Activated naive CD4-positive, alpha-beta T cell (primary cell): ENCODE results near the gene NKIRAS2.
A peak's percentile ranks its signal among the peaks of the same experiment; 100 is the strongest.

Source experiments
- DNase-seq, 4 experiments: peaks; one replicate each; lab custom pipeline; 2025; lab: John Stamatoyannopoulos, UW

The NKIRAS2 gene

GRCh38 chr17:42019509-42020404 is at the start of gene NKIRAS2:
Gene NKIRAS2, plus strand, starts transcription at chr17:42020090. Its CDS starts 1,488 bp downstream, at chr17:42021578.
- peak; percentile 85 to 93 (median 88) for DNase-seq

- no peak for DNase-seq
These were observed 49.0 kb upstream of the NKIRAS2 start for GRCh38 chr17:41970901-41971331.

GRCh38 chr17:41971721-41972523 is 48.0 kb upstream of the NKIRAS2 start:
- DNase-seq: no peak

GRCh38 chr17:41972571-41973407 is 47.1 kb upstream of the NKIRAS2 start:
- no peak for DNase-seq

- DNase-seq: no peak
These were observed 46.5 kb upstream of the NKIRAS2 start for GRCh38 chr17:41973408-41973811.

GRCh38 chr17:41974031-41974430 is 45.9 kb upstream of the NKIRAS2 start:
- DNase-seq: no peak

GRCh38 chr17:41974658-41975057 is 45.2 kb upstream of the NKIRAS2 start:
- no peak for DNase-seq

- DNase-seq: no peak
These were observed 44.5 kb upstream of the NKIRAS2 start for GRCh38 chr17:41975099-41976083.

GRCh38 chr17:41976142-41976768 is 43.6 kb upstream of the NKIRAS2 start:
- no peak for DNase-seq

- DNase-seq: no peak
These were observed 41.9 kb upstream of the NKIRAS2 start for GRCh38 chr17:41977991-41978390.

GRCh38 chr17:41982026-41982760 is 37.7 kb upstream of the NKIRAS2 start:
- no peak for DNase-seq

- DNase-seq: no peak
These were observed 35.4 kb upstream of the NKIRAS2 start for GRCh38 chr17:41984454-41984853.

- DNase-seq: no peak
These were observed 34.0 kb upstream of the NKIRAS2 start for GRCh38 chr17:41985919-41986318.

- DNase-seq: no peak
These were observed 33.3 kb upstream of the NKIRAS2 start for GRCh38 chr17:41986634-41987033.

- DNase-seq: no peak
These were observed 32.2 kb upstream of the NKIRAS2 start for GRCh38 chr17:41987642-41988041.

GRCh38 chr17:41988418-41988817 is 31.5 kb upstream of the NKIRAS2 start:
- DNase-seq: no peak

- no peak for DNase-seq
These were observed 30.0 kb upstream of the NKIRAS2 start for GRCh38 chr17:41989702-41990419.

GRCh38 chr17:41992576-41992975 is 27.3 kb upstream of the NKIRAS2 start:
- no peak for DNase-seq

GRCh38 chr17:41996855-41997164 is 23.1 kb upstream of the NKIRAS2 start:
- no peak for DNase-seq
